KMS-11 (cell line): Measurements from ENCODE around the gene CLIC3.

ENCODE experiments used
- H2AFZ ChIP-seq: fragments of 200-600 bp; sonication (generic); 2 replicates; pipeline ENCODE4 v1.6.1; 2016; ENCODE audit warnings: antibody characterized with exemption, mixed run types, low read depth
- H3K27ac ChIP-seq: fragments of 200-600 bp; sonication (generic); 2 replicates; pipeline ENCODE4 v1.6.1; 2016; ENCODE audit warnings: mild to moderate bottlenecking, mixed run types
- H3K27me3 ChIP-seq: fragments of 200-600 bp; sonication (generic); 2 replicates; pipeline ENCODE4 v1.6.1; 2017; ENCODE audit warnings: mild to moderate bottlenecking, low read depth, mixed run types, moderate library complexity; ENCODE audit not compliant: insufficient read depth
- H3K36me3 ChIP-seq: fragments of 200-600 bp; sonication (generic); 2 replicates; pipeline ENCODE4 v1.6.1; 2017; ENCODE audit warnings: mild to moderate bottlenecking, mixed run types; ENCODE audit not compliant: insufficient read depth
- H3K4me1 ChIP-seq: fragments of 200-600 bp; sonication (generic); 2 replicates; pipeline ENCODE4 v1.6.1; 2016; ENCODE audit warnings: mild to moderate bottlenecking, low read depth, mixed run types; ENCODE audit not compliant: poor library complexity, severe bottlenecking
- H3K4me2 ChIP-seq: fragments of 200-600 bp; sonication (generic); 2 replicates; pipeline ENCODE4 v1.7.0; 2016; ENCODE audit warnings: mild to moderate bottlenecking, mixed run types
- H3K4me3 ChIP-seq: fragments of 200-600 bp; sonication (generic); IDR thresholded peaks from 2 replicates; pipeline ENCODE4 v1.6.1; 2017; ENCODE audit warnings: low read depth, low read length, mixed read lengths; ENCODE audit not compliant: insufficient read depth
- H3K79me2 ChIP-seq: fragments of 200-600 bp; sonication (generic); 2 replicates; pipeline ENCODE4 v1.6.1; 2016; ENCODE audit warnings: low read depth, mixed run types; ENCODE audit not compliant: insufficient read depth
- H3K9ac ChIP-seq: fragments of 200-600 bp; sonication (generic); 2 replicates; pipeline ENCODE4 v1.6.1; 2016; ENCODE audit warnings: mild to moderate bottlenecking, mixed run types
- H4K20me1 ChIP-seq: fragments of 200-600 bp; sonication (generic); 2 replicates; pipeline ENCODE4 v1.6.1; 2016; ENCODE audit warnings: mild to moderate bottlenecking, mixed run types; ENCODE audit not compliant: insufficient read depth
- CTCF ChIP-seq: fragments of 200-600 bp; sonication (generic); conservative IDR thresholded peaks from 2 replicates; pipeline ENCODE4 v1.6.1; 2017; ENCODE audit warnings: low read depth, mild to moderate bottlenecking, antibody characterized with exemption, low read length, moderate library complexity, mixed read lengths

Gene CLIC3

GRCh38 chr9:137013571-137013940 lies 17.2 kb upstream of the CLIC3 start:
- H2AFZ ChIP-seq, result no peak overlapping the region
- no peak overlapping the region for H3K9ac ChIP-seq
- H3K4me3 ChIP-seq, result no peak overlapping the region
- no peak overlapping the region for H3K27ac ChIP-seq
- H4K20me1 ChIP-seq, result no peaks in the 10 kb centered on the region
- H3K4me2 ChIP-seq, result no peak overlapping the region
- H3K27me3 ChIP-seq, result no peaks in the 10 kb centered on the region; the same call in 1 of the 2 replicates
- no peaks in the 10 kb centered on the region for H3K79me2 ChIP-seq
- H3K4me1 ChIP-seq, result no peaks in the 10 kb centered on the region
- no peak for TF ChIP-seq CTCF
- no peaks in the 10 kb centered on the region for H3K36me3 ChIP-seq

- no peak overlapping the region for H3K4me2 ChIP-seq
- H3K4me1 ChIP-seq, result no peaks in the 10 kb centered on the region
These were observed 16.6 kb upstream of the CLIC3 start for GRCh38 chr9:137012694-137013570.

GRCh38 chr9:137011907-137012675 lies 15.7 kb upstream of the CLIC3 start:
- Histone ChIP-seq H2AFZ (no peak overlapping the region), H3K9ac (no peak overlapping the region), H3K27me3 (peaks cover 13% of the 10 kb centered on the region; the same call in 1 of the 2 replicates), H3K36me3 (no peaks in the 10 kb centered on the region), H3K27ac (no peak overlapping the region), H3K4me3 (no peak overlapping the region), H4K20me1 (no peaks in the 10 kb centered on the region), H3K79me2 (no peaks in the 10 kb centered on the region), H3K4me1 (no peaks in the 10 kb centered on the region), H3K4me2 (no peak overlapping the region)
- TF ChIP-seq CTCF, result no peak

More at GRCh38 chr9:137012694-137013570, 16.6 kb upstream of the CLIC3 start:
- Histone ChIP-seq H2AFZ (no peak overlapping the region), H3K27me3 (peaks cover 5% of the 10 kb centered on the region; the same call in 1 of the 2 replicates), H3K9ac (no peak overlapping the region), H3K36me3 (no peaks in the 10 kb centered on the region), H3K79me2 (no peaks in the 10 kb centered on the region), H3K27ac (no peak overlapping the region), H4K20me1 (no peaks in the 10 kb centered on the region), H3K4me3 (no peak overlapping the region)
- TF ChIP-seq CTCF, result no peak

- no peaks in the 10 kb centered on the region for H3K36me3 ChIP-seq
- no peak overlapping the region for H2AFZ ChIP-seq
- H3K4me1 ChIP-seq, result no peaks in the 10 kb centered on the region
- no peak for TF ChIP-seq CTCF
- H3K4me2 ChIP-seq, result no peak overlapping the region
- H3K27me3 ChIP-seq, result peaks cover 23% of the 10 kb centered on the region; the same call in 1 of the 2 replicates
- no peaks in the 10 kb centered on the region for H4K20me1 ChIP-seq
- no peak overlapping the region for H3K27ac ChIP-seq
- H3K79me2 ChIP-seq, result no peaks in the 10 kb centered on the region
- no peak overlapping the region for H3K4me3 ChIP-seq
- no peak overlapping the region for H3K9ac ChIP-seq
These were observed 14.8 kb upstream of the CLIC3 start for GRCh38 chr9:137011156-137011555.
